Uterus (tissue), 4 donors: ENCODE results near the gene STYXL1. TPM values are rescaled to one million over a fixed set of nuclear protein-coding genes. Genes with fewer than 3 reads are reported as not detected.

Experiments
- DNase-seq, 2 donors: peaks; one replicate each; pipeline ENCODE4 v3.0.0-alpha.2; 2019 to 2020
- H3K27ac ChIP-seq, 2 donors: fragments of 200-600 bp; sonication (generic); 1 replicate in 1 of 2; 2 replicates in 1 of 2; pipeline ENCODE4 v1.5.1; 2016 to 2018
- H3K27me3 ChIP-seq, 2 donors: fragments of 200-600 bp; sonication (generic); one replicate each; pipeline ENCODE4 v1.5.1; 2018 to 2019; ENCODE audit warnings: control low read depth in 1 of 2
- H3K36me3 ChIP-seq, 2 donors: fragments of 200-600 bp; sonication (generic); one replicate each; pipeline ENCODE4 v1.5.1; 2019; ENCODE audit warnings: control low read depth in 1 of 2
- H3K4me1 ChIP-seq, 2 donors: fragments of 200-600 bp; sonication (generic); one replicate each; pipeline ENCODE4 v1.5.1; 2018 to 2019; ENCODE audit warnings: control low read depth in 1 of 2
- H3K4me3 ChIP-seq, 2 donors: fragments of 200-600 bp; sonication (generic); 1 replicate in 1 of 2; 2 replicates in 1 of 2; pipeline ENCODE4 v1.5.1; 2018 to 2019; ENCODE audit warnings: mild to moderate bottlenecking in 1 of 2
- H3K9me3 ChIP-seq, 2 donors: fragments of 200-600 bp; sonication (generic); one replicate each; pipeline ENCODE4 v1.5.1; 2019; ENCODE audit warnings: control low read depth in 1 of 2
- POLR2A ChIP-seq, 2 donors: fragments of 450-650 bp; IDR thresholded peaks; one replicate each; pipeline ENCODE4 v1.6.1; 2016; ENCODE audit warnings: antibody characterized with exemption in 2 of 2, mild to moderate bottlenecking in 1 of 2, moderate library complexity in 1 of 2
- intact Hi-C: fragments of 100-400 bp; cut with DNase I; formaldehyde crosslinking; loops from one replicate; pipeline ENCODE4 v1.15.1; 2023; ENCODE audit warnings: low total_unique reads
- total RNA-seq, 4 donors: library from RNA; depleted of rRNA in 3 of 4; stranded (reverse); fragments of >200 nt in 3 of 4; gene quantifications; one replicate each; pipeline versions ENCODE4 v1.1.0 to v1.2.4, GENCODE V29; 2014 to 2023
- TF ChIP-seq, protein P1 (sequence below), 4 experiments: fragments of 200-600 bp in 2 of 4; fragments of 450-650 bp in 2 of 4; sonication (generic) in 2 of 4; IDR thresholded peaks; one replicate each; pipeline ENCODE4 v1.5.1; 2016 to 2019; ENCODE audit warnings: antibody characterized with exemption in 4 of 4, mild to moderate bottlenecking in 2 of 4, moderate library complexity in 1 of 4
- donor health status: DM: yes; HTN: yes; CAD: no.

Gene STYXL1
- total RNA-seq, 4 donors from 2014 or later = 4.4 to 27.3 (median 14.1) TPM

DNA sequence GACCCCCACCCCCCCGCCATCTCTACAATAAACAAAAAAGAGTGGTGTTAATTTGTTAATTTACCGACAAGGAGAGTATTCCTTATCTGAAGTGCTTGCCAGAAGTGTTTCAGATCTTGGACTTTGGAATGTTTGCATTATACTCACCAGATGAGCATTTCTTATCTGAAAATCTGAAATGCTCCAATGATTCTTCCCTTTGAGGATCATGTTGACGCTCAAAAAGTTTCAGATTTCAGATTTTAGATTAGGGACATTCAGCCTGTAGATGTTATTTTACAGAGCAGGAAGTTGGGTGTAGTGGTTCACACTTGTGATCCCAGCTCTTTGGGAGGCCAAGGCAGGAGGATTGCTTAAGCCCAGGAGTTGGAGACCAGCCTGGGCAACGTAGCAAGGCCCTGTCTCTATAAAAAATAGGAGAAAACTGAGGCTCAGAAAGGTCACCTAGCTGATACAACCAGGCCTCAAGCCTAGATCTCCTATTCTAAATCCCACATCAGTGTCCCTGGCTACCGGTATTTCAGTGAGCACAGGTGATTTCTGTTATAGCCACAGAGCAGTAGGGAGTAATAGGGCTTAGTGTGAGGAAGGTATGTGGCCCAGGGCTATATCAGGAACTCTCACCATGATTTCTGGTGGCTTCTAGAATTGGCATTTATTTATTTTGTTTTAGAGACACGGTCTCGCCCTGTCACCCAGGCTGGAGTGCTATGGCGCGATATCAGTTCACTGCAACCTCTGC lies 88.8 kb downstream of the STYXL1 start:
- H3K4me1 ChIP-seq = no peaks in the 10 kb centered on the region
- intact Hi-C loops = no loop called here
- TF ChIP-seq, protein P1, sequence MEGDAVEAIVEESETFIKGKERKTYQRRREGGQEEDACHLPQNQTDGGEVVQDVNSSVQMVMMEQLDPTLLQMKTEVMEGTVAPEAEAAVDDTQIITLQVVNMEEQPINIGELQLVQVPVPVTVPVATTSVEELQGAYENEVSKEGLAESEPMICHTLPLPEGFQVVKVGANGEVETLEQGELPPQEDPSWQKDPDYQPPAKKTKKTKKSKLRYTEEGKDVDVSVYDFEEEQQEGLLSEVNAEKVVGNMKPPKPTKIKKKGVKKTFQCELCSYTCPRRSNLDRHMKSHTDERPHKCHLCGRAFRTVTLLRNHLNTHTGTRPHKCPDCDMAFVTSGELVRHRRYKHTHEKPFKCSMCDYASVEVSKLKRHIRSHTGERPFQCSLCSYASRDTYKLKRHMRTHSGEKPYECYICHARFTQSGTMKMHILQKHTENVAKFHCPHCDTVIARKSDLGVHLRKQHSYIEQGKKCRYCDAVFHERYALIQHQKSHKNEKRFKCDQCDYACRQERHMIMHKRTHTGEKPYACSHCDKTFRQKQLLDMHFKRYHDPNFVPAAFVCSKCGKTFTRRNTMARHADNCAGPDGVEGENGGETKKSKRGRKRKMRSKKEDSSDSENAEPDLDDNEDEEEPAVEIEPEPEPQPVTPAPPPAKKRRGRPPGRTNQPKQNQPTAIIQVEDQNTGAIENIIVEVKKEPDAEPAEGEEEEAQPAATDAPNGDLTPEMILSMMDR (IDR thresholded peaks at IDR 0.05) = no peak
- no peak for TF ChIP-seq POLR2A (IDR thresholded peaks at IDR 0.05)
- DNase-seq = no peak
- no peak overlapping the region for H3K4me3 ChIP-seq
- H3K27me3 ChIP-seq = no peaks in the 10 kb centered on the region
- H3K36me3 ChIP-seq = no peaks in the 10 kb centered on the region
- no peak overlapping the region for H3K27ac ChIP-seq
- H3K9me3 ChIP-seq = no peaks in the 10 kb centered on the region

DNA sequence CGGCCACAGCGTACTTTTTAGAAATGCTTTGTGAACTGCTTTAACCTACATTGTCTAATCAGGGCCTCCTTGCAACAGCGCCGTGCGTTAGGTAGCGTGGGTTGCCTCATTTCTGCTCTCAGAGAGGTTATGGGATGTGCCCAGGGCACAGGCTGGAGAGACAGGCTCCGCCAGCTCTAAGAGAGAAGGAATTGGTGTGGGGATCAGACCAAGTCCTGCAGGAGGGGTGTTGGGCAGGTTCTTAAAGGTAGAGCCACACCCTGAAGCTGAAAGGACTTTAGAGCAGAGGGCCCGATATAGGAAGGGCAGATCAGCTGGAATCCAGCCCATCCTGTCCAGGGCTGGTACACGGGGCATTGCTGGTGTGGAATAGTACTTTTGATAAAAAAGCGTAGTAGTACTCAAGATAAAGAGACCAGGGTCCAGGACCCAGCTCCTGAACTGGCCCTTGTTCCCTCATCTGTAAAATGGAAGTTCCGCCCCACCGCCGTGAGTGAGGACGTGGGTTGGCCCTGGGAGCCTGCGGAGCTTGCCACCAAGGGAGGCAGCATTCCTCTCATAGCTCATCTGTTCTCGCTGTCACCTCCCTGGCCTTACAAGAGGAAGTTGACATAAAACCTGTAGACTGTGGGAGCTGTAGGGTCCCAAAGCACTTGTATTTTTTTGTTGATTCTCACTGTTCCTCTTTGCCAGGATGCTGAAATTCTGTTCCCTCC lies 90.6 kb downstream of the STYXL1 start:
- no peak for DNase-seq
- TF ChIP-seq, protein P1 (IDR thresholded peaks at IDR 0.05) = no peak
- no peak for TF ChIP-seq POLR2A (IDR thresholded peaks at IDR 0.05)
- H3K27me3 ChIP-seq = no peaks in the 10 kb centered on the region
- H3K9me3 ChIP-seq = no peaks in the 10 kb centered on the region
- no peak overlapping the region for H3K4me3 ChIP-seq
- no peak overlapping the region for H3K27ac ChIP-seq
- no peaks in the 10 kb centered on the region for H3K36me3 ChIP-seq
- intact Hi-C loops = no loop called here
- H3K4me1 ChIP-seq = no peaks in the 10 kb centered on the region

DNA sequence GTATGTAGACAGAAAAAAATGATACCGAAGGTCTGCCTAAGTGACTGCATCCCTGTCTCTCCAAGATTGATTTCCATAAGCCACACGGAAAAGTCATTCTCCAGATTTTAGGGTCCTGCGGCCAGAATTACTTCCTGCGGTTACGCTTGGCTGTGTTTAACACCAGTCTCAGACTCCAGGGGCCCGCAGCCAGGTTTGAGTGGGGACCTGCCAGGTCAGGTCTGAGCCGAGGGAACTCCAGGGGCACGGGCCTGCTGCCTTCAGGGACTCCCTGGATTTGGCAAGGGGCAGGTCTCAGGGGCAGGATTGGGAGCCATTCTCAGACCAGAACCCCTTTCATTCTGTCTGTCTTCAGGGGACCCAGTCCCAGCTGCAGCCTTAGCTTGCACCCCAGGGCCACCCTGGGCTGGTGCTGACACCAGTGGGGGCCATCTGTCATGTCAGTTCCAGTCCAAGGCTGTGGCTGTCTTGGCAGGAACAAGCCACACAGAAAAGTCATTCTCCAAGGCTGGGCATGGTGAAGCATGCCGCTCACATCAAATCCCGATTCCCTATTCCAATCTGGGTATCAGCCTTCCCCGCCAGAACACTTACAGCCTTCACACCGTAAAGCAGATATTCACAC lies 92.4 kb downstream of the STYXL1 start:
- Histone ChIP-seq H3K36me3 (no peaks in the 10 kb centered on the region), H3K4me1 (no peaks in the 10 kb centered on the region), H3K27me3 (no peaks in the 10 kb centered on the region), H3K4me3 (no peak overlapping the region), H3K9me3 (no peaks in the 10 kb centered on the region), H3K27ac (no peak overlapping the region)
- TF ChIP-seq, protein P1 (IDR thresholded peaks at IDR 0.05) = no peak
- no peak for TF ChIP-seq POLR2A (IDR thresholded peaks at IDR 0.05)
- DNase-seq = no peak
- intact Hi-C loops = no loop called here

DNA sequence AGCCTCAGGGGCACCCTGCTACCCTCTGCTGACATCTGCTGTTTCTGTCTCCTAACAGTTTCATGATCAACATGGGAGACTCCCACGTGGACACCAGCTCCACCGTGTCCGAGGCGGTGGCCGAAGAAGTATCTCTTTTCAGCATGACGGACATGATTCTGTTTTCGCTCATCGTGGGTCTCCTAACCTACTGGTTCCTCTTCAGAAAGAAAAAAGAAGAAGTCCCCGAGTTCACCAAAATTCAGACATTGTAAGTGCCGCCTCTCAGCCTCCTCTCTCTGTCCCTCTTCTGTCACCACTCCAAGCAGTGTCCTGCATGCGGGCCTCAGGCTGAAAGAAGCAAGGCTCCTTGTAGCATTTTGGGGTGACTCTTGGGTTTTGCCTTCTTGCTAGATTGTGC lies 93.9 kb downstream of the STYXL1 start:
- Histone ChIP-seq H3K36me3 (no peaks in the 10 kb centered on the region), H3K27ac (no peak overlapping the region), H3K4me1 (no peaks in the 10 kb centered on the region), H3K9me3 (no peaks in the 10 kb centered on the region), H3K27me3 (no peaks in the 10 kb centered on the region), H3K4me3 (no peak overlapping the region)
- intact Hi-C loops = no loop called here
- TF ChIP-seq POLR2A (IDR thresholded peaks at IDR 0.05) = no peak
- TF ChIP-seq, protein P1 (IDR thresholded peaks at IDR 0.05) = no peak
- DNase-seq = no peak

DNA sequence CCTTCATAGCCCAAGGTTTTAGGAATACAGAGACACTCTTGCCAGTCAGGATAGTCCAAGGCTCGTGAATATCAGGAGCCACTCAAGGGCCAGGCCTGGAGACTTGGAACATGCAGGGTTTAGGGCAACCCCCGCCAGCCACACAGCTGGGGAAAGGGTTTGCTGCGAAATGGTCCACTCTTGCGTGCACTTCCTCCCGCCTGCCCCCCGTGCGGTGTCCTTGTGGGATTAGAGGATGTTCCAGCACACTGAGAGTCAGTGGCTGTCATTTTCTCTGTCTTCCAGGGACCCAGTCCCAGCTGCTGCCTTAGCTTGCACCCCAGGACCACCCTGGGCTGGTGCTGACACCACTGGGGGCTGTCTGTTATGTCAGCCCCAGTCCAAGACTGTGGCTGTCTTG lies 94.4 kb downstream of the STYXL1 start:
- Histone ChIP-seq H3K9me3 (no peaks in the 10 kb centered on the region), H3K36me3 (no peaks in the 10 kb centered on the region), H3K27ac (no peak overlapping the region), H3K4me1 (no peaks in the 10 kb centered on the region), H3K27me3 (no peaks in the 10 kb centered on the region), H3K4me3 (no peak overlapping the region)
- intact Hi-C loops = no loop called here
- DNase-seq = no peak
- TF ChIP-seq, protein P1 (IDR thresholded peaks at IDR 0.05) = no peak
- no peak for TF ChIP-seq POLR2A (IDR thresholded peaks at IDR 0.05)
